DMS53 (cell line): ENCODE results near the gene NLRP1.

Experiments used
- DNase-seq: peaks from one replicate; lab custom pipeline; 2025; lab: John Stamatoyannopoulos, UW

The NLRP1 gene

DNA sequence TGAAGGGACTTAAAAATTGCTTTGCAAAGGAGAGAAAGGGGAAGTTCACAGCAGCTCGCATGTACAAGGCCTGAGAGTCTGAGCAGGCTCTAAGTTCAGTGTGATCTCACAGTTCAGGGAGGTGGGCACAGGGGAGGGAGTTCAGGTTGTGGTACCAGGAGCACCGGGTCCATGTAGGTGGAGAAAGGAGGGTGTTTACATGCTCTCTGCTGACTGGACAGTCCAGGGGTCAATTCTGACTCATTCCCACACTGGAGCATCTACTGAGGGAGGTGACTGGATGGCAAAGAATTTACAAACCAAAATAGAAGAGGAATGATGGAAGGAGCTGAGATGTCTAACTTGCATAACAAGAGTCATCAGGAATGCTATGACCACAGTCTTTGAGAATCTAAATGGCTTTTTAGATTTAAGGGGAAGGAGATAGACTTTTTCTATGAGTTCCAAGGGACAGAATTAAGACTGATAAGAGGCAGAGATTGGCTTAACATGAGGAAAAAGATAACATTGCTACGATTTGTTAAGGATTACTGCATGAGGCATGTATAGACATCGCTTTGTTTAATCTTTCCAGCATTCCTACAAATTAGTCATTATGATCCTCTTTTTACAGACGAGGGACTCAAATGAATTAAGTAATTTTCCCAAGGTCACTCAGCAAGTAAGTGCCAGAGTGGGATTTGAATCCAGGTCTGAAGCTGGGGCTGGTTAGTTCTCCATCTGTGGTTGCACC, 68.1 kb downstream of the NLRP1 start:
- DNase-seq, result no peak

GRCh38 chr17:5514976-5515375, 69.3 kb downstream of the NLRP1 start:
- DNase-seq, result no peak

DNA sequence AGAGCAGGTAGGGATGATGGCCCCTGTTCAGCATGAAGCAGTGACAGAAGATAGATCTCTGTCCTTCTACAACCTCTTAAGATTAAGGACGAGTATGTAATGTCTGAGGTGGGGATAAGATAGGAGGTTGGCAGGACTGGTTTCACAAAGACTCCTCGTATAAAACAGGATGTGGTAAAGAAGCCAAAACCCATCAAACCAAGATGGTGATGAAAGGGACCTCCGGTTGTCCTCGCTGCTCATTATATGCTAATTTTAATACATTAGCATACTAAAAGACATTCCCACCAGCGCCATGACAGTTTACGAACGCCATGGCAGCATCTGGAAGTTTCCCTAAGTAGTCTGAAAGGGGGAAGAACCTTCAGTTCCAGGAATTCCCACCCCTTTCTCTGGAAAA, 70.7 kb downstream of the NLRP1 start:
- no peak for DNase-seq

DNA sequence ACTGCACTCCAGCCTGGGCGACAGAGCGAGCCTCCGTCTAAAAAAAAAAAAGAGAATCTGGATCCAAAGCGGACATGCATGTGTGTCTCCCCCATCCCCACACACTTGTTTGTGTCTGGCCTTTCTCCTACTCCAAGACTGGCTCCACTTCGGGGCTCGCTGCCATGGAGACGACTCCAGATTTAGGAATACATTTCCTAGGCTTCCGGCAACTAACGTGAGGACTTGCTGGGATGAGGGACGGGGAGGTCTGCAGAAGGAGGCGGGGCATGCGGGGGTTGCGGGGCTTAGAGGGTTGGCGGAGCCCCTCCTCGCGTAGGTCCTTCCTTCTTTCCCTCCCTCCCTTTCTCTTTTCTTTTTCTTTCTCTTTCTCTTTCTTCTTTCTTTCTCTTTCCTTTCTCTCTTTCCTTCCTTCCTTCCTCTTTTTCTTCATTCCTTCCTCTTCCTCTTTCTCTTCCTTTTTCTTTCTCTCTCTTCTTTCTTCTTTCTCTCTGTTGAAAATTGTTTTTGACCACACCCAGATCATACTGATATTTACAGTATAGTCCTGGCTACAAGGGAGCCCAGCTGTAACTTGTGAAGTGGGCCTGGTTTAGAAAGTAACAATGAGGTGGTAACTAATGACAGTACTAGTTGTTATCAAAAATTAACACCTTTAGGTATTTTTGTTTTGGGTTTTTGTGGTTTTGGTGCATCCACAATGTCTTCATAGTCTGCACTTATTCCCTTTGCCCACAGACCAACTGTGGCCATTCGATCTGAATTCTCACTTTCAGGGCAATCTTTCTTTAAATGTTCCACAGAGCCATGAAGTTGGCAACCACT, 72.7 kb downstream of the NLRP1 start:
- DNase-seq, result no peak

- peak; percentile 27 for DNase-seq
Measured at GRCh38 chr17:5510771-5511170, 73.5 kb downstream of the NLRP1 start.

DNA sequence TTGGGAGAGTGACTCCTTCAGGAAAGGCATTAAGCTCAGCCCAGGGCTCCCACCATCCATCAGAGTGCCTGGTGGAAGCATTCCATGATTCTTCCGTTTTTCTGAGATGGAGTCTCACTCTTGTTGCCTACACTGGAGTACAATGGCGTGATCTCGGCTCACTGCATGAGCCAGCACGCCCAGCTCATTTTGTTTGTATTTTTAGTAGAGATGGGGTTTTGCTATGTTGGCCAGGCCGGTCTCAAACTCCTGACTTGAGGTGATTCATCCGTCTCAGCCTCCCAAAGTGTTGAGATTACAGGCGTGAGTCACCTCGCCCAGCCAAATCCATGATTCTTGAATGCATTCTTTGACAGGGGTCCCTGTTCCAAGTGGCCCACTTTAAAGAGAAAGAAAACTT, 74.8 kb downstream of the NLRP1 start:
- DNase-seq, result no peak

DNA sequence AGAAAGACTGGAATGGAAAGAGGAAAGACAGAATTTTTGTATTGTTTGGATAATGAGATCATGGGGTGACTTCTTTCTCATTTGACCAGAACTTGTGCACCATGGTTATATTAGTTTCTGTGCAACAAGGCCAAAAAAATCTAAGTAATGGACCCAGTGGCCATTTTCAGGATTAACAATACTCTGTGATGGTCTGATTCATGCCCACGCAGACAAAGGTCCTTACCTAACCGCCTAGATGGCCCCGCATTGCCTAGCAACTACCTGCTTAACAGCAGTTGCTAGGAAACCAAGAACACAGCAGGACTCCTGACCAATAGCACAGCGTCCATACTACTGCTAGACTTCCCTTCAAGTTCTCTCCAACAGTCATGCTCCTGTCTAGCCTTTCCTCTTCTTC, 75.5 kb downstream of the NLRP1 start:
- DNase-seq, result peak; percentile 68

- peak; percentile 41 for DNase-seq
Measured at GRCh38 chr17:5506307-5506706, 78.0 kb downstream of the NLRP1 start.

GRCh38 chr17:5502552-5502951, 81.8 kb downstream of the NLRP1 start:
- DNase-seq, result no peak

- DNase-seq, result no peak
Measured at GRCh38 chr17:5501685-5502084, 82.6 kb downstream of the NLRP1 start.

DNA sequence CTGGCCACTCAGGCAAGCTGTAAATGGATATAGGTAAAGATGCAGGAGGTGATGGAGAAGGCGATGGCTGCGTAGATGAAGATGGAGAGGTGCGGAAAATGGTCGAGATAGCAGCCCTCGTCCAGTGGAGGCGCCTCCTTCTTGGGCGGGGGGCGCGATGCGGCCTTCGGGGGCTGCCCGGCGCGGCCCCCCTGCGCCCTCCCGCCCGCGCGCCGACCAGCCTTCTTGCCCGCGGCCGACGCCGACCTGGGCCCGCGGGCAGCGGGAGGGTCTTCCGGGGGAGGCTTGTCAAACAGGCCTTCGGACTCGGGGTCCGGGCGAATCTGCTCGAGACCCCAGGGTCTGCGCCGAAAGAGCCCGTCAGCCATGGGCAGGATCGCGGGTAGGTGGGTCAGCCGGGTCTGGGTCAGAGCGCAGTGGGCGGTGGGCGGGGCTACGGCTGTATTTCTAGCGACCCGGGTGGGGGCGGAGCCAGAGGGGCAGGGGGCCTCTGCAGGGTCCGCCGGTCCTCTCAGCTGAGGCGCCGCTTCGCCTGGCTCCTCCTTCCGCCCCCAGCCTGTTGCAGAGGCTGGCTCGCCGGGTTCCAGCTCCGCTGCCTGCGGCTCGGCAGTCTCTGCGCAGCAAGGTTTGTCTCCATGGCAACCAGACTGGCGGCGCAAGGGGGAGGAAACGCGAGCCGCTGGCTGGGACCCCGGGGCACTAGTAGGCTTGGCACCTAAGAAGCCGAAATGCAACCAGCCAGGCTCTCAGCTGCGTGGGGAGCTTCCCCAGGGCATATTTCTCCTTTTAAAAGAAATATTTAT, 83.5 kb downstream of the NLRP1 start:
- peak; percentile 84 for DNase-seq

DNA sequence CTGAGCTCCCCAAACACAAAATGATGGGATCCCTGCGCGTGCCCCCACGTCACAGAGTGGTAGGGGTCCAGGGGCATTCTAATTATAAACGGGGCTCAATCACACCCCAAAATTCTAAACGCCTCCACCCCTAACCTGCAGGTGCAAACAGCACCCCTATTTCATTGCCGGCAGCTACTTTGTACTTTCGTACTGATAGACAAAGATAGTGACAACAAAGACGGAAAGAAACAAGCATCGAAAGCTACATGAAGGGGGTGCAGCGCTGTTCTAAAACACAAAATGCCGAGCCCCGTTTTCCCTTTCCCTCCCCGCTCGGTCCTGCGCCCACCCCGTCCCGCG, 84.1 kb downstream of the NLRP1 start:
- no peak for DNase-seq

DNA sequence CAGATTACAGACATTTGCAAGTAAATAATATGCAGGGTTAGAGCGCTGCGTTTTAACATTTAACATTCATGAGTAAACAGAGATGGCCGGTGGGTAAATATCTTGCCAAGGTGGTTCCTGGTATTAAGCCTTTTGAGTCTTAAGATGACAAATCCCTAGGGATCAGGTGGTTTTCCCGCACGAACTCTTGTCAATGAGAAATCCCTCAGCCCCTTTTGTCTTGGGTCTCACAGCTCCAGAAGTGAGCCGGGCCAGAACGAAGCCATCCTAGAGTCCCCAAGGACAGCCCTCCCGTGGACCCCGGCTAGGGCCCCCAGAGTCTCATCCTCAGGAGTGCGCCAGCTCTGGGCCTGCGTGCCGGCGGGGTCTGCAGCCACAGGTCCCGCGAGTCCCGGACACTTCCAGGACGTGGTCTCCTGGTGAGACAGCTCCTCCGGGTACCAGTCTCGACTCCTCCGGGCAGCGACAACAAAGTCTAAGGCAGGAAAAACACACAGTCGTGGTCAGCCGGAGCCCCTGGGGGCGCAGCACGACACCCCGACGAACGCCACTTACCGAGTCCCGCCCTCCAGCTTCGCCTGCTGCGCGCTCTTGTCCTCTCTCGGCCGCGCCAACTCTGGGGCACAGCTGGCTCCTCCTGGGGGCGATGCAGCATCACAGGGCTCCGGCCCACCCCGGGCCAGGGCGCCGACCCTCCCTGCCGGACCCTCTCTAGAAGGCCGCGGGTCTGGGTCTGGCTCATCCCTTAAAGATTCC, 84.7 kb downstream of the NLRP1 start:
- DNase-seq, result peak; percentile 5

DNA sequence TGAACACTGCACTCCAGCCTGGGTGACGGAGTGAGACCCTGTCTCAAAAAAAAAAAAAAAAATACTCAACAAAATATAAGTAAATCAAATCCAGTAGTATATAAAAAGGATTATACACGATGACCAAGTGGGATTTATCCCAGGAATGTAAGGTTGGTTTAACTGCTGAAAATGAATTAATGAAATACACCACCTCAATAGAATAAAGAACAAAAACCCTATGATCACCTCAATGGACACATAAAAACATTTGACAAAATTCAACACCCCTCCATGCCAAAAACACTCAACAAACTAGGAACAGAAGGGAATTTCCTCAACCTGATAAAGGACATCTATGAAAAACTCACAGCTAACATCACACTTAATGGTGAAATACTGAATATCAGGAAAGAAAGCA, 91.3 kb downstream of the NLRP1 start:
- DNase-seq, result no peak

GRCh38 chr17:5488752-5489151, 95.6 kb downstream of the NLRP1 start:
- DNase-seq, result no peak

DNA sequence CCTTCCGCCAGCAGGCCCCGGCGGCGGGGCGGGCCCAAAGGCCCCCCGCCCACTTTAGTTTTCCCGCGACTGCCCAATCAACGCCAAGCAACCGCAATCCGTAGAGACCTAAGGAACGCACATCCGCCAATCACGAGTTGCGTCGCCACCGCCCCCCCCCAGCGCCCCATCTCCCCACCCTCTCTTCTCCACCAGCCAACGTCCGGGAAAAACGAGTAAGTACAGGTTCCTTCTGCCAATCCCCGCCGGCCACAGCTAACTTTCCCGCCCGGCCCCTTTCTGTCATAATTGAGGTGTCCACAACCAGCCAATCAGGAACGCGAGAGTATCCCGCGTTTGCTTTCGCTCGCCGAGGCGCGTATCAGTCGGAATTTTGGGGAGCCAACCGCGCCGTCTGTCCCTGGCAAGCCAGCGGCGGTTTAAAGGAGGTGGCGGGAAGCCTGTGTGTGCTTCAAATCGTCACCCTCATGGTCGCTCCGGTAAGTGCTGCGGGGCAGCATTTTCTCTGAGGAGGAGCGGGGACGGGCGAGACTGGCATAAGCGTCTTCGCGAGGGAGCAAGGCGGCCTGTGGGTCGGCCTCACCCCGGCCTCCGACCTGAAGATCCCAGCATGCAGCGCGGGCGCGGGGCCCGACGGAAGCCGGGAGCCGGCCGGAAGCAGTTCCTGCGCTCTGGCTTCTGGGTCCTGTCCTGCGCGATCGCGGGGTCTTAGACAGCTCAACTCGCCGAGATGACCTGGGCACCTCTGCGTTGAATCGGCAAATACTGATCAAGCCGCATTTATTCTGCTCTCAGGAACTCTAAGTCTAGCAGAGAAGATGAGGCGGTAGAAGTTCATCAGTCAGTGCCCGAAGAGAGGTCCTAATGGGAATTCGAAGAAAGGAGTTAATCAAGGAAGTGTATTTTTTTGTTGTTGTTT, 97.8 kb downstream of the NLRP1 start, which contains the start of gene MIS12:
Gene MIS12 (plus strand): TSS at position 361 of the 919 bp plus-strand sequence. CDS start 2,297 bp downstream, outside the sequence.
- peak; percentile 98 for DNase-seq

- peak; percentile 32 for DNase-seq
Measured at GRCh38 chr17:5485270-5486205, 98.8 kb downstream of the NLRP1 start, which contains the start of gene DERL2. TSS of gene DERL2 (minus strand) at chr17:5486178. CDS start at chr17:5486161, 17 bp downstream.

DNA sequence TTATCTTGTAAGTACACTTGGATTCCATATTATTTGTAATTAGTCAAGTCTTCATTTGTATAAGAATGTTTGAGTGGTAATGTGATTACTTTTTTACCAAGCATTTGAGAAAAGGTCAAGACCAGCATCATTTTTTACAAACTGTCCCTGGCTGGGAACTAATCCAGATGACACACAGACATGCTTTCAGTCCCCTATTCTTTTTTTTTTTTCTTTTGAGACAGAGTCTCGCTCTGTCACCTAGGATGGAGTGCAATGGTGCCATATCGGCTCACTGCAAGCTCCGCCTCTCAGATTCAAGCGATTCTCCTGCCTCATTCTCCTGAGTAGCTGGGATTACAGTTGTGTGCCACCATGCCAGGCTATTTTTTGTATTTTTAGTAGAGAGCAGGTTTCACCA, 102.9 kb downstream of the NLRP1 start:
- no peak for DNase-seq

GRCh38 chr17:5480962-5481361, 103.3 kb downstream of the NLRP1 start:
- no peak for DNase-seq
